Measurements from ENCODE around the gene LRRC59. TPM values are rescaled to one million over a fixed set of nuclear protein-coding genes. Genes with fewer than 3 reads are reported as not detected.

Gene LRRC59
- total and polyA plus RNA-seq, 2 of the 13 experiments (the other 11 are each of a cell fraction or from before 2014, with no cell fraction given) = 87.3 to 222 TPM

DNA sequence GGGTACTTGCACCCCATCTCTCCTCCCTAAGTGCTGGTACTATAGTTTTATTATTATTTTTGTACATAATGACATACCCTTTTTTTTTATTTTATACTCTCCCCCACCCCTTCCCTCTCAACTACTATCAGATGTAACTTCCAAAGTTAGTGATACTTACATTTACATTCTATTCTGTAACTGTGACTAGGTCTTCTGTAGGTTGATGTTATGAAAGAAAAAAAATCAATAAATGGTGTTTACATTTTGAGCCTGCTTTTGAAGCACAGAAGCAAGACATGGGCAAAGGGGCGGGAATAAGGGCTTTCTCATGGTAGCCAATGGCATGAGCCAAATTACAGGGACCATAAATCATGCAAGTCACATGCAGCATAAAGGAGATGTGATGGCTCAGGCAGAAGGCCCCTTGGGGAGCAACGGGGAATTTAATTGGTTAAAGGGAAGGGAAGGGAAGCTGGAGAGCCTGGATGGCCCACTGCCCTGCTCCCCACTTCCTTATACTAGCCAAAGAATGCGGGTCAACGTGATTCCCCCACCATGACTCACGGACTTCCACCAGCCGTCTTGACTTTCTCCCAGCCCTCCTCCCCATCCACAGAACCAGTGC lies 26.3 kb upstream of the LRRC59 start (continued):
- no peak for TF ChIP-seq NRL (CRISPR knock-in tag; IDR thresholded peaks at IDR 0.05; ENCODE audit: borderline replicate concordance)
- TF ChIP-seq MBD4 (IDR thresholded peaks at IDR 0.05; ENCODE audit: borderline replicate concordance, low read length) = no peak
- TF ChIP-seq MTA1 (CRISPR knock-in tag; IDR thresholded peaks at IDR 0.05; ENCODE audit: borderline replicate concordance) = no peak
- no peak for TF ChIP-seq ZNF138 (CRISPR knock-in tag; IDR thresholded peaks at IDR 0.05; ENCODE audit: low read depth)
- TF ChIP-seq ZNF292 (CRISPR knock-in tag; IDR thresholded peaks at IDR 0.05; ENCODE audit: borderline replicate concordance, low read depth) = peak; percentile 67; the same call in 1 of the 2 replicates
- TF ChIP-seq CHCHD3 (CRISPR knock-in tag; IDR thresholded peaks at IDR 0.05) = no peak
- TF ChIP-seq ZNF670 (CRISPR knock-in tag; IDR thresholded peaks at IDR 0.05; ENCODE audit: borderline replicate concordance) = no peak
- 0 out of 2 replicates have a peak, but pooled peaks have one; percentile 37 for TF ChIP-seq RFXANK (CRISPR knock-in tag; IDR thresholded peaks at IDR 0.05)
- no peak for TF ChIP-seq NCOA1 (CRISPR knock-in tag; IDR thresholded peaks at IDR 0.05)
- TF ChIP-seq, protein P1, sequence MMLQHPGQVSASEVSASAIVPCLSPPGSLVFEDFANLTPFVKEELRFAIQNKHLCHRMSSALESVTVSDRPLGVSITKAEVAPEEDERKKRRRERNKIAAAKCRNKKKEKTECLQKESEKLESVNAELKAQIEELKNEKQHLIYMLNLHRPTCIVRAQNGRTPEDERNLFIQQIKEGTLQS (CRISPR knock-in tag; IDR thresholded peaks at IDR 0.05) = no peak
- TF ChIP-seq, protein P2, sequence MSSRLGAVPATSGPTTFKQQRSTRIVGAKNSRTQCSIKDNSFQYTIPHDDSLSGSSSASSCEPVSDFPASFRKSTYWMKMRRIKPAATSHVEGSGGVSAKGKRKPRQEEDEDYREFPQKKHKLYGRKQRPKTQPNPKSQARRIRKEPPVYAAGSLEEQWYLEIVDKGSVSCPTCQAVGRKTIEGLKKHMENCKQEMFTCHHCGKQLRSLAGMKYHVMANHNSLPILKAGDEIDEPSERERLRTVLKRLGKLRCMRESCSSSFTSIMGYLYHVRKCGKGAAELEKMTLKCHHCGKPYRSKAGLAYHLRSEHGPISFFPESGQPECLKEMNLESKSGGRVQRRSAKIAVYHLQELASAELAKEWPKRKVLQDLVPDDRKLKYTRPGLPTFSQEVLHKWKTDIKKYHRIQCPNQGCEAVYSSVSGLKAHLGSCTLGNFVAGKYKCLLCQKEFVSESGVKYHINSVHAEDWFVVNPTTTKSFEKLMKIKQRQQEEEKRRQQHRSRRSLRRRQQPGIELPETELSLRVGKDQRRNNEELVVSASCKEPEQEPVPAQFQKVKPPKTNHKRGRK (CRISPR knock-in tag; IDR thresholded peaks at IDR 0.05) = no peak
- TF ChIP-seq GATAD1 (CRISPR knock-in tag; IDR thresholded peaks at IDR 0.05) = peak; percentile 60
- peak; percentile 62 for TF ChIP-seq HNF4A (CRISPR knock-in tag; IDR thresholded peaks at IDR 0.05)
- TF ChIP-seq MIXL1 (CRISPR knock-in tag; IDR thresholded peaks at IDR 0.05) = peak; percentile 78
- no peak for TF ChIP-seq ZC3H13 (CRISPR knock-in tag; IDR thresholded peaks at IDR 0.05)
- TF ChIP-seq HNRNPH1 (optimal IDR thresholded peaks at IDR 0.05; ENCODE audit: low read depth, low read length) = no peak
- TF ChIP-seq, protein P3, sequence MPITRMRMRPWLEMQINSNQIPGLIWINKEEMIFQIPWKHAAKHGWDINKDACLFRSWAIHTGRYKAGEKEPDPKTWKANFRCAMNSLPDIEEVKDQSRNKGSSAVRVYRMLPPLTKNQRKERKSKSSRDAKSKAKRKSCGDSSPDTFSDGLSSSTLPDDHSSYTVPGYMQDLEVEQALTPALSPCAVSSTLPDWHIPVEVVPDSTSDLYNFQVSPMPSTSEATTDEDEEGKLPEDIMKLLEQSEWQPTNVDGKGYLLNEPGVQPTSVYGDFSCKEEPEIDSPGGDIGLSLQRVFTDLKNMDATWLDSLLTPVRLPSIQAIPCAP (CRISPR knock-in tag; IDR thresholded peaks at IDR 0.05; ENCODE audit: low read depth) = no peak
- TF ChIP-seq SP1 (IDR thresholded peaks at IDR 0.05) = no peak
- TF ChIP-seq SP1 (CRISPR knock-in tag; IDR thresholded peaks at IDR 0.05) = peak; percentile 45
- TF ChIP-seq ELF1 (CRISPR knock-in tag; IDR thresholded peaks at IDR 0.05) = no peak; the same call in 1 of the 2 replicates
- TF ChIP-seq YEATS2 (CRISPR knock-in tag; IDR thresholded peaks at IDR 0.05; ENCODE audit: borderline replicate concordance) = peak; percentile 78; the same call in 1 of the 2 replicates
- TF ChIP-seq, protein P4, sequence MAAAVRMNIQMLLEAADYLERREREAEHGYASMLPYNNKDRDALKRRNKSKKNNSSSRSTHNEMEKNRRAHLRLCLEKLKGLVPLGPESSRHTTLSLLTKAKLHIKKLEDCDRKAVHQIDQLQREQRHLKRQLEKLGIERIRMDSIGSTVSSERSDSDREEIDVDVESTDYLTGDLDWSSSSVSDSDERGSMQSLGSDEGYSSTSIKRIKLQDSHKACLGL (CRISPR knock-in tag; IDR thresholded peaks at IDR 0.05) = no peak
- no peak for TF ChIP-seq MYC (CRISPR knock-in tag; IDR thresholded peaks at IDR 0.05; ENCODE audit: borderline replicate concordance)
- TF ChIP-seq, protein P5, sequence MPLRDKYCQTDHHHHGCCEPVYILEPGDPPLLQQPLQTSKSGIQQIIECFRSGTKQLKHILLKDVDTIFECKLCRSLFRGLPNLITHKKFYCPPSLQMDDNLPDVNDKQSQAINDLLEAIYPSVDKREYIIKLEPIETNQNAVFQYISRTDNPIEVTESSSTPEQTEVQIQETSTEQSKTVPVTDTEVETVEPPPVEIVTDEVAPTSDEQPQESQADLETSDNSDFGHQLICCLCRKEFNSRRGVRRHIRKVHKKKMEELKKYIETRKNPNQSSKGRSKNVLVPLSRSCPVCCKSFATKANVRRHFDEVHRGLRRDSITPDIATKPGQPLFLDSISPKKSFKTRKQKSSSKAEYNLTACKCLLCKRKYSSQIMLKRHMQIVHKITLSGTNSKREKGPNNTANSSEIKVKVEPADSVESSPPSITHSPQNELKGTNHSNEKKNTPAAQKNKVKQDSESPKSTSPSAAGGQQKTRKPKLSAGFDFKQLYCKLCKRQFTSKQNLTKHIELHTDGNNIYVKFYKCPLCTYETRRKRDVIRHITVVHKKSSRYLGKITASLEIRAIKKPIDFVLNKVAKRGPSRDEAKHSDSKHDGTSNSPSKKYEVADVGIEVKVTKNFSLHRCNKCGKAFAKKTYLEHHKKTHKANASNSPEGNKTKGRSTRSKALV (CRISPR knock-in tag; IDR thresholded peaks at IDR 0.05) = 0 out of 2 replicates have a peak, but pooled peaks have one; percentile 40
- TF ChIP-seq RAD51 (IDR thresholded peaks at IDR 0.05; ENCODE audit: borderline replicate concordance) = no peak
- no peak for TF ChIP-seq MED13 (CRISPR knock-in tag; IDR thresholded peaks at IDR 0.05)
- no peak; the same call in 1 of the 2 replicates for TF ChIP-seq ZNF337 (CRISPR knock-in tag; IDR thresholded peaks at IDR 0.05; ENCODE audit: borderline replicate concordance, low read depth)
- TF ChIP-seq ATM (IDR thresholded peaks at IDR 0.05; ENCODE audit: borderline replicate concordance) = no peak

Measured in HepG2 (cell line).